Breast epithelium (tissue), 3 donors: ENCODE measurements around the gene RUSC2.

Experiments
- CTCF ChIP-seq, 3 donors: fragments of 450-650 bp; IDR thresholded peaks; one replicate each; pipeline ENCODE4 v1.5.1; 2016 to 2017; ENCODE audit warnings: antibody characterized with exemption in 3 of 3, mild to moderate bottlenecking in 3 of 3, moderate library complexity in 3 of 3
- POLR2A ChIP-seq: fragments of 450-650 bp; IDR thresholded peaks from one replicate; pipeline ENCODE4 v1.6.1; 2016; ENCODE audit warnings: antibody characterized with exemption, mild to moderate bottlenecking, moderate library complexity

- TF ChIP-seq CTCF (IDR thresholded peaks at IDR 0.05) (no peak), POLR2A (no peak)
Observed at GRCh38 chr9:35510383-35510753, 20.5 kb downstream of the RUSC2 start.
